B cell (primary cell): ENCODE data around the gene PNKD. TPM values are rescaled to one million over a fixed set of nuclear protein-coding genes. Genes with fewer than 3 reads are reported as not detected.

Source experiments
- ATAC-seq: fragments of 200-7000 bp; cut with Tn5 transposase; one replicate; pipeline ENCODE4 v1.10.0; 2021; ENCODE audit warnings: low read depth, mild to moderate bottlenecking, moderate number of reproducible peaks, moderate library complexity
- CTCF ChIA-PET: fragments of 350-600 bp; sonication (Branson Sonifier 250); formaldehyde crosslinking; loops from one replicate; lab custom pipeline; 2021; ENCODE audit warnings: antibody characterized with exemption, inconsistent platforms; lab: Charles Lee
- POLR2A ChIA-PET: fragments of 350-600 bp; sonication (Branson Sonifier 250); formaldehyde crosslinking; loops from one replicate; lab custom pipeline; 2021; ENCODE audit warnings: antibody characterized with exemption; lab: Charles Lee
- DNase-seq: peaks from one replicate; pipeline ENCODE4 v3.0.0; 2013
- H2AFZ ChIP-seq: 2 replicates; pipeline ENCODE4 v1.6.1; 2012; ENCODE audit warnings: mild to moderate bottlenecking, low read depth, low read length; ENCODE audit not compliant: insufficient read depth, poor library complexity, severe bottlenecking
- H3K27ac ChIP-seq, 2 donors: 1 replicate in 1 of 2; 2 replicates in 1 of 2; pipeline ENCODE4 v1.5.1; 2012 to 2013; ENCODE audit warnings: low read length in 2 of 2, mild to moderate bottlenecking in 2 of 2, moderate library complexity in 1 of 2
- H3K27me3 ChIP-seq, 4 experiments: fragments of 200-600 bp in 1 of 4; sonication (generic) in 1 of 4; replicated peaks in 1 of 4; 1 replicate in 2 of 4; 2 replicates in 2 of 4; pipeline versions ENCODE4 v1.6.1 to v1.7.0; 2013 to 2016; ENCODE audit warnings: low read length in 3 of 4, mild to moderate bottlenecking in 2 of 4, mixed read lengths in 1 of 4, moderate library complexity in 1 of 4; ENCODE audit not compliant: insufficient read depth in 4 of 4, control insufficient read depth in 3 of 4; ENCODE audit errors: control extremely low read depth in 1 of 4
- H3K36me3 ChIP-seq, 2 experiments: replicated peaks in 1 of 2; 1 replicate in 1 of 2; 2 replicates in 1 of 2; pipeline versions ENCODE4 v1.6.1 to v1.7.1; 2013; ENCODE audit warnings: low read length in 1 of 2; ENCODE audit not compliant: insufficient read depth in 2 of 2, control insufficient read depth in 1 of 2; ENCODE audit errors: control extremely low read depth in 1 of 2, extremely low read depth in 1 of 2
- H3K4me1 ChIP-seq, 2 donors: fragments of 200-600 bp in 1 of 2; sonication (generic) in 1 of 2; 1 replicate in 1 of 2; 2 replicates in 1 of 2; pipeline versions ENCODE4 v1.5.1 to v1.6.1; 2013 to 2017; ENCODE audit warnings: low read length in 2 of 2; ENCODE audit not compliant: control insufficient read depth in 2 of 2, insufficient read depth in 2 of 2
- H3K4me2 ChIP-seq: replicated peaks from 2 replicates; pipeline ENCODE3; 2012; ENCODE audit warnings: mild to moderate bottlenecking, low read depth, low read length; ENCODE audit not compliant: poor library complexity, severe bottlenecking
- H3K4me3 ChIP-seq, 5 experiments: fragments of 200-600 bp in 1 of 5; sonication (generic) in 1 of 5; 1 replicate in 3 of 5; 2 replicates in 2 of 5; pipeline versions ENCODE4 v1.5.1 to v1.7.0; 2011 to 2016; ENCODE audit warnings: low read length in 4 of 5, mild to moderate bottlenecking in 4 of 5, low read depth in 2 of 5, control low read depth in 1 of 5, moderate library complexity in 1 of 5; ENCODE audit not compliant: insufficient read depth in 1 of 5; ENCODE audit errors: control extremely low read depth in 1 of 5, extremely low read depth in 1 of 5
- H3K79me2 ChIP-seq: fragments of 200-600 bp; sonication (generic); one replicate; pipeline ENCODE4 v1.6.0; 2016; ENCODE audit warnings: low read length; ENCODE audit not compliant: control insufficient read depth, insufficient read depth
- H3K9ac ChIP-seq: fragments of 200-600 bp; sonication (generic); 2 replicates; pipeline ENCODE4 v1.6.1; 2017; ENCODE audit warnings: mild to moderate bottlenecking, low read length, moderate library complexity
- H3K9me3 ChIP-seq, 3 donors: one replicate each; pipeline versions ENCODE4 v1.6.1 to v1.7.1; 2013; ENCODE audit warnings: low read length in 2 of 3; ENCODE audit not compliant: control insufficient read depth in 2 of 3, insufficient read depth in 1 of 3; ENCODE audit errors: control extremely low read depth in 1 of 3
- H4K20me1 ChIP-seq: 2 replicates; pipeline ENCODE4 v1.6.0; 2012; ENCODE audit warnings: mild to moderate bottlenecking, low read length; ENCODE audit not compliant: insufficient read depth, control insufficient read depth, poor library complexity, severe bottlenecking
- H3K27ac Mint-ChIP-seq: one replicate; pipeline ENCODE4 v1.8.0; 2021; ENCODE audit warnings: mixed read lengths
- H3K27me3 Mint-ChIP-seq: one replicate; pipeline ENCODE4 v1.8.0; 2021; ENCODE audit warnings: mixed read lengths
- H3K4me1 Mint-ChIP-seq: one replicate; pipeline ENCODE4 v1.8.0; 2021; ENCODE audit warnings: mixed read lengths
- H3K4me3 Mint-ChIP-seq: one replicate; pipeline ENCODE4 v1.8.0; 2021; ENCODE audit warnings: mixed read lengths
- H3K9me3 Mint-ChIP-seq: one replicate; pipeline ENCODE4 v1.8.0; 2022; ENCODE audit warnings: mixed read lengths; ENCODE audit not compliant: insufficient read depth
- CTCF ChIP-seq: fragments of 200-600 bp; IDR thresholded peaks from one replicate; pipeline ENCODE4 v1.8.0; 2022; ENCODE audit warnings: antibody characterized with exemption, mild to moderate bottlenecking
- EZH2 ChIP-seq: IDR thresholded peaks from 2 replicates; pipeline ENCODE4 v1.6.1; 2012; ENCODE audit warnings: borderline replicate concordance, low read depth, mild to moderate bottlenecking, moderate library complexity, low read length; ENCODE audit not compliant: insufficient read depth, poor library complexity, severe bottlenecking
- WGBS: methylation state at CpG from one replicate; pipeline ENCODE4 v1.1.5; 2013; ENCODE audit warnings: missing lambda C conversion rate; ENCODE audit not compliant: insufficient coverage; 5-methylcytosine and 5-hydroxymethylcytosine counted together
- intact Hi-C: fragments of 100-400 bp; cut with micrococcal nuclease; formaldehyde crosslinking; loops from one replicate; pipeline ENCODE4 v1.10.0; 2022
- polyA plus RNA-seq: library from polyadenylated mRNA; depleted of rRNA; stranded (reverse); fragments of >200 nt; gene quantifications from 2 replicates; pipeline ENCODE4 v1.2.3, GENCODE V29; 2012
- total RNA-seq, 2 donors: library from RNA; stranded (reverse); fragments of 120-200 nt in 1 of 2; gene quantifications; 1 replicate in 1 of 2; 2 replicates in 1 of 2; pipeline versions ENCODE4 v1.2.3 to v1.2.4, GENCODE V29; 2013 to 2022

PNKD gene
- total and polyA plus RNA-seq, 2 donors (not counting 1 experiment from before 2014, with no cell fraction given): 29.7 to 55.8 TPM

DNA sequence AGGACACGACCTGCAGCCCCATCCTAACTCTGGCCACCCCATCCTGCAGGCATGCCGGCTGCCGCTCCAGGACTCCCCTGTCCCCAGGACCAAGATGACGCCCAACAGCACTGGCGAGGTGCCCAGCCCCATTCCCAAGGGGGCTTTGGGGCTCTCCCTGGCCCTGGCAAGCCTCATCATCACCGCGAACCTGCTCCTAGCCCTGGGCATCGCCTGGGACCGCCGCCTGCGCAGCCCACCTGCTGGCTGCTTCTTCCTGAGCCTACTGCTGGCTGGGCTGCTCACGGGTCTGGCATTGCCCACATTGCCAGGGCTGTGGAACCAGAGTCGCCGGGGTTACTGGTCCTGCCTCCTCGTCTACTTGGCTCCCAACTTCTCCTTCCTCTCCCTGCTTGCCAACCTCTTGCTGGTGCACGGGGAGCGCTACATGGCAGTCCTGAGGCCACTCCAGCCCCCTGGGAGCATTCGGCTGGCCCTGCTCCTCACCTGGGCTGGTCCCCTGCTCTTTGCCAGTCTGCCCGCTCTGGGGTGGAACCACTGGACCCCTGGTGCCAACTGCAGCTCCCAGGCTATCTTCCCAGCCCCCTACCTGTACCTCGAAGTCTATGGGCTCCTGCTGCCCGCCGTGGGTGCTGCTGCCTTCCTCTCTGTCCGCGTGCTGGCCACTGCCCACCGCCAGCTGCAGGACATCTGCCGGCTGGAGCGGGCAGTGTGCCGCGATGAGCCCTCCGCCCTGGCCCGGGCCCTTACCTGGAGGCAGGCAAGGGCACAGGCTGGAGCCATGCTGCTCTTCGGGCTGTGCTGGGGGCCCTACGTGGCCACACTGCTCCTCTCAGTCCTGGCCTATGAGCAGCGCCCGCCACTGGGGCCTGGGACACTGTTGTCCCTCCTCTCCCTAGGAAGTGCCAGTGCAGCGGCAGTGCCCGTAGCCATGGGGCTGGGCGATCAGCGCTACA lies 7.4 kb upstream of the PNKD start:
- ATAC-seq: no peak
- Histone ChIP-seq H2AFZ (no peak overlapping the region), H4K20me1 (peaks cover 35% of the 10 kb centered on the region), H3K4me3 (no peak overlapping the region), H3K4me1 (peaks cover 38 to 57% of the 10 kb centered on the region in 2 donors), H3K27me3 (no peaks in the 10 kb centered on the region), H3K9ac (no peak overlapping the region), H3K27ac (no peak overlapping the region), H3K36me3 (peaks cover 0 to 51% of the 10 kb centered on the region in 2 experiments), H3K79me2 (peaks cover 30% of the 10 kb centered on the region), H3K4me2 (no peak overlapping the region), H3K9me3 (no peaks in the 10 kb centered on the region)
- Mint-ChIP-seq H3K4me1 (peaks cover 59% of the 10 kb centered on the region), H3K27me3 (no peaks in the 10 kb centered on the region), H3K27ac (no peak overlapping the region), H3K9me3 (no peaks in the 10 kb centered on the region), H3K4me3 (no peak overlapping the region)
- DNase-seq: no peak
- 94% methylated on average over 38 of the region's 39 CpGs for WGBS
- ChIA-PET POLR2A (interaction anchor here (0.6 kb wide), 1 partner anchor 146 kb away, joined by 4 read pairs; no protein-coding TSS in a partner anchor), CTCF (interaction anchor here (2.2 kb wide), 1 partner anchor 9 kb away, joined by 8 read pairs; no protein-coding TSS in a partner anchor)
- no peak for TF ChIP-seq EZH2
- TF ChIP-seq CTCF: no peak
- intact Hi-C loops: no loop called here
